HTERT RPE-1 (cell line): ENCODE results near the gene ATAD3C.

Experiments used
- in situ Hi-C: fragments of 300-500 bp; cut with MboI; formaldehyde crosslinking; loops from 4 replicates; pipeline ENCODE4 v1.14.3; 2020; ENCODE audit warnings: low sequenced_read_pairs

Gene ATAD3C

DNA sequence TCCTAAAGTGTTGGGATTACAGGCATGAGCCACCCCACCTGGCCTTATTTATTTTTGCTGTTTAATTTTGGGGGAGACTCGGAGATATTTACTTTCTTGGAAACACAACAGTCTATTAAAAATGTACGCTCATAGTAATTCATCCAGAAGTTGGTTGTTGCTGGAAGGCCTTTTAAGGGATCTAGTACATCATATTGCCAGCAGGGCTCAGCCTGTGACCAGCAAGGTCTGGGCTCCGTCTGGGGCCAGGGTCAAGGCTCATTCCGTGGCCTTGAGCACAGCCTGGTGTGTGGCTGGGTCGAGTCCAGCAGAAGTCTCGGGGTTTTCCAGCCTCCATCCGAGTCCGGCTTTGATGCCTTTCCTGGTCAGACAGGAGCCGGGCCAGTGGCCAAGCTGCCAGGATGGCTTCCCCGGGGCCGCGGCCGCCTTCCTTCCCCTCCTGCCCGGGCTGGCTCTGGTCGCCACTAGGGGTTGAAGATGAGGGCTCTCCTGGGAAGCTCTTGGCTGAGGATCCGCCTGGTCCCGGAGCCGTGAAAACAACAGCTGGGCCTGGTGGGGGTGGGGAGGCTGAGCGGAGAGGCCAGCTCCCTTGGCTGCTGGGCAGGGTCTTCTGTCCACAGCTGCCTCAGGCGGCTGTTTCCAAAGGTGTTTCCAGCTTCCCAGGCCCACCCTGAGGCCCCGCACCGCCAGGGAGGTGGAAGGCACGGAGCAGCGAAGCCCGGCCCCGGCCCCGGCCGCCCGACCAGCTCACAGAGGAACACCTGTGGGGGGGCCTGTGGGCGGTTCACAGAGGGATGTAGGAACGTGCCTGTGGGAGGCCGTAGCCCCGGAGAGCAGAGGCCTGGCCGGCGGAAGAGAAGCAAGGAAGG, 19.1 kb upstream of the ATAD3C start:
- in situ Hi-C loops, result no loop called here

DNA sequence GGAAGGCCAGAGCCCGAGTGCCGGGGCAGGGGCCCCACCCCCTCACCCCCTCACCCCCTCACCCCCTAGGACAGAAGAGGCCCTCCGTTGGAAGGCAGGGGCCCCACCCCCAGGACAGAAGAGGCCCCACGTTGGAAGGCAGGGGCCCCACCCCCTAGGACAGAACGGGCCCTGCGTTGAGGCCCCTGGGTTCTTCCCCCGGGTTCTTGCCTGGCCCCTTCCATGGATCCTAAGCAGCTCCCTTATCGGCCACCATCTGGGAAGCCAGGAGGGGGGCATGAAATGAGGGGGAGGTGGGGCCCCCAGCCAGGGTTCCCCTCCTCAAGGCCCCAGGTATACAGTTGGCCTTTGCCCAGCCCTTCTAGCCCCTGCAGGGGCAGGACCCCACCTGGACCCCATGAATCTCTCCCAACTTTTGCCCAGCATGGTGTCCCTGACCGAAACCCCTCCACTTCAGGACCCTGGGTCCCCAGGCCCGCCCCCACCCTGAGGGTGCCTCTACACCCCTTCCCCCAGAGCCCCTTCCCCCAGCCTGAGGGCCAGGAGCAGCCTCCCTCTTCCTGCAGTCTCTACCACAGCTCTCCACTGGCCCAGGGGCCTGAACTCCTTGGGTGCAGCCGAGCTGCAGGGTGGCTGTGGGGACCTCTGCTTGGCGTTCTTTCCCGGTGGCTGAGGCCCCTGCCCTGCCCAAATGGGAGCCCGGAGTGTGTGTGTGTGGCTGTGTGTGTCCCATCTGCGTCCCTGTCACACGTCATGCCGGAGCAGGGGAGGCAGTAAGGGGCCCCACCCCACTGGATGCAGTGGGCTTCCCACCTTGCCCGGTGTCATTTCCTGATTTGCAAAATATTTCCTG, 18.3 kb upstream of the ATAD3C start:
- in situ Hi-C loops, result no loop called here

- in situ Hi-C loops, result no loop called here
Measured at GRCh38 chr1:1431845-1432273, 17.6 kb upstream of the ATAD3C start.

DNA sequence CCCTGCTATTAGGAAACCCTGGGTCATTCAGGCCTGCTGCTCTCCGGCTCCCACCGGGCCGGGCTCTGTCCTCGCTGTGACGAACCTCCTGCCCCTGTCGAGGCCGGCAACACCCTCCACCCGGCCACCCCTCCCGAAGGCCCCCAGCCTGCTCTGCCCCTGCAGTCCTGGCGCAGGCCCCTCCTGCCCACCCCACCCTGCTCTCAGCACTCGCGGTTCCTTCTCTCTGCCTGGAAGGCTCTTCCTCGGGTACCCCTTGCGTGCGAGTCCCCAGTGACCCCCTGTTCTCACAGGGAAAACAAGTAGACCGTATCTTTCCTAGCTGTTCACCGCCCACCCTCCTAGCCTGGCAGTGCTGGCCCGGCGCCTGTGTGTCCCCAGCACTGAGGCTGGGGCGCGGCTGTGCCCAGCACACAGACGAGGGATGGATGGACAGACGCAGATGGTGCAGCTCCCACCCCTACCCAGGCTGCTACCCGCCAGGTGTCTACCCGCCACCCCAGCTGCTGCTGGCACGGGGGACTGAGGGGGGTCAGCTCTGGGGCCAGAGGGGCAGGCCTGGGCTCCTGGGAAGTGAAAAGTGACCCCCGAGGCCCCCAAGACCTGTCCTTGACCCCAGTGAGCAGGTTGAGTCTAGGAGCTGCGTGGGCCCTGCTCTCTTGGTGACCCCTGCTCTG, 17.1 kb upstream of the ATAD3C start:
- in situ Hi-C loops, result no loop called here

- in situ Hi-C loops, result no loop called here
Measured at GRCh38 chr1:1432951-1433803, 16.3 kb upstream of the ATAD3C start.

DNA sequence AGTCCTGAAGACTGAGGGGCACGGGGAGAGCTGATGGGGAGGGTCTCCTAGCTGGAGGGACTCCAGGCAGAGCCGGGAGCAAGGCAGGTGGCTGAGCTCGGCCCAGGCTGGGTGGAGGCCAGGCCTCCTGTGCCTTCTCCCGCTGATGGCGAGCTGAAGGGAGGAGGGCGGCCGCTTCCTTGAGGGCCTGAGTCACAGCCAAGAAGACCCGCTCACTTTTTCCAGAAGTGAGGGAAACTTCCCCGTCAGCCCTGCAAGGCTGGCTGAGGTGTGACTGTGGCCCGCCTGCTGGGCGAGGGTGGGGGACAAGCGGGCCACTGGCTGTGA, 15.7 kb upstream of the ATAD3C start:
- in situ Hi-C loops, result no loop called here

DNA sequence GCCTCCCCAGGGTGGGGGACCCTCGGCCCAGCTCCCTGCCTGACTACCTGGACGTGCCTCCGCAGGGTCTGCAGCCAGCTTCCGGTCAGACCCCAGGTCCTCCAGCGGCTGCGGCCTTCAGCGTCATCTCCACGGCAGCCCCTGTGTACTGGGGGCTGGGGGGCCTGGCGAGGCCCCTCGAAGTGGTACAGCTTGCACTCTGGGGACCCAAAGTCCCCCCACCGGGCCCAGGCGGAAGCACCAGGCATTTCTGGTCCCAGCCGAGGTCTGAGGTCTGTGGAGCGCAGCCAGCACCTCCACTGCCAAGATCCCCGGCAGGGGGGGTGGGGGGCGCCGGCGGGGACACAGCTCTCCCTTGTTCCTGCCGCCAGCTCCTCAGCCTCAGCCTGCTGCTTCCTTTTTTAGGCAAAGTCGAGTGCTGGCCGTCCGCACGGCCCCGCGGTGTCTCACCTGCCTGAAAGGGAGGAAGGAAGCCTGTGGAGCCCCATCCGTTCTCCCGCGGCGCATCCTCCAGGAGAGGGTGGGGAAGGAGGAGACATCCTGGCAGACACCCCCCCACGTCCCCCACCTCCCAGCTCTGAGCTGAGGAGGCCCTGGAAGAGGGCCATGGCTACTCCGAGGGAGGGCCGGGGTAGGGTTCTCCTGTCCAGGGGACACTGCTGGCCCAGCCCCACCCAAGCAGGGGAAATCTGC, 15.2 kb upstream of the ATAD3C start:
- in situ Hi-C loops, result no loop called here

DNA sequence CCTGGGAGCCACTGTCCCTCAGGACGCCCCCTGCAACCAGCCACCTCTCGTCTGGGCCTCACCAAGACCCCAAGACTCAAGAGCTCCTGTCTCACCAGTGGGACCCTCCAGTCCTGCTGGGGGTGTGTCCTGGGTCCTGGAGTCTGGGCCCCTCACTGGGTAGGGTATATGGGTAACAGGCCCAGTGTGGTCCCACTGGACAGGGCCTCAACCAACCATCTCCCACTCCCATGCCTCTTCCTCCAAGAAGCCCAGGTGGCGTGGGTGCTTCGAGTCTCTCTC, 14.7 kb upstream of the ATAD3C start:
- in situ Hi-C loops, result no loop called here

- in situ Hi-C loops, result no loop called here
Measured at GRCh38 chr1:1435106-1435903, 14.2 kb upstream of the ATAD3C start, which contains the start of gene VWA1. VWA1 (plus strand) TSS chr1:1435690; CDS start chr1:1435749, 59 bp downstream.

DNA sequence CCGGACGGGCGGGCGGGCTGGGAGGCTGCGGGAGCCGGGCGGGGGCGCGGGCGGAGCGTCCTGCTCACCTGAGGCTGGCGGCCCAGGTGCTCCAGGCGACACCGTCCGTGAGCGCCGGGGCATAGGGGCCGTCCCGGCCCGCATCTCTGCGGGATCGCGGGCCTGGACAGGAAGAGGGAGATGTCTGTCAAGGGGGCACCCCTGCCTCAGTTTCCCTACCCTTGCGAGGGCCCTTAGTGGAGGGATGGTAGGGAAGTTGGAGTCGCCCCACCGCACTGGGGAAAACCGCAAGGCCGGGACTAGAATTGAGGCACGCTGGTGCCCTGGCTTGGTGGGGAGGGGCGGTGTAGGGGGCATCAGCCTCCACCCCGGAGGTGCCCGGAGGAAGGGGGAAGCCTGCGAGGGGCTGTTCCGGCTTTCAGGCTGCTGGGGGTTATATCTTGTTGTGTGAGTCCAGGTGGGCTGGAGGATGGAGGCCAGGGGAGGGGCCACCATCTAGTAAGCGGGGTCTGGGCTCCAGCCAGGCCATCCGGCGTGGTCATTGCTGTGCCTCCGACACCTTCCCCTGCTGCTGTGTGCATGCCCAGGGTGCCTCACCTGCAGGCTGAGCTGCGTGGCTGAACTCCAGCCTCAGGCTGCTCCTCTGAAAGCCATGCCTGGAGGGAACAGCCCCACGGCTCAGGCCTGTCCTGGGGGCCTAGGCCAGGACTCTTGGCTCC, 13.4 kb upstream of the ATAD3C start:
- in situ Hi-C loops, result no loop called here

DNA sequence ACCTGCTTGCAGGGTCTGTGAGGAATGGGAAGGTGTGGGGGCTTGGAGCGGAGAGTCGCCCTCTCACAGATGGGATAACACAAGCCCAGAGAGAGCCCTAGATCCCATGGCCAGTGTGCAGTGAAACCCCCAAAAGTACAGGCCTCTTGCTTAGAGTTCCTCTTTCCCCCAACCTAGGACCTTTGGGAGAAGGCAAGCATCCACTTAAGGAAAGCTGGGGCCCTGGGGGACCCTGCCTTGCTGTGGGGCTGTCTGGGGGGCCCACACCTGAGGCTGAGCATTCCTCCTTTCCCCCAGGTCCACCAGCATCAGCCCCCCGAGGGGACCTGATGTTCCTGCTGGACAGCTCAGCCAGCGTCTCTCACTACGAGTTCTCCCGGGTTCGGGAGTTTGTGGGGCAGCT, 12.9 kb upstream of the ATAD3C start:
- in situ Hi-C loops, result no loop called here

GRCh38 chr1:1437033-1437903, 12.2 kb upstream of the ATAD3C start:
- in situ Hi-C loops, result no loop called here

DNA sequence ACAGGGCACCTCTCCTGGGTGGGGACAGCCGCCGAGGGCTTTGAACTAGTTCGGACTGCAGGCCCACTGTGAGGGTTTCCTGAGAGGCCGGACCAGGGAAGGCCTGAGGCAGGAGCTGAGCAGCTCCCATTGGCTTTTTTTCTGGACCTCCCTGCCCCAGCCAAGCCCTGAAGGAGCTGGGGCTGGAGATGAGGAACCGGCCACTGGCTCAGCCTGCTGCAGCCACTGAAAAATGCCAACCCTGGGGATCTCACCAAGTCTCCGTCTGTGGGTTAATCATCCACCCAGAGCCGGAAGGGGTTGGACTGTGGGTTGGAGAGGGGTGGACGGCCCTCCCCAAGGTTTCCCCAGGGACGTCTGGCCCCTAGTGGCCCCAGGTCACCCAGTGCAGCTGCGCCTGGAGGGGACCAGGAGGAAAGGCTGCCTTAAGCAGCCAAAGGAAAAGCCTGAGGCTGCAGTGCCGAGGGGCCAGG, 11.5 kb upstream of the ATAD3C start:
- in situ Hi-C loops, result no loop called here

DNA sequence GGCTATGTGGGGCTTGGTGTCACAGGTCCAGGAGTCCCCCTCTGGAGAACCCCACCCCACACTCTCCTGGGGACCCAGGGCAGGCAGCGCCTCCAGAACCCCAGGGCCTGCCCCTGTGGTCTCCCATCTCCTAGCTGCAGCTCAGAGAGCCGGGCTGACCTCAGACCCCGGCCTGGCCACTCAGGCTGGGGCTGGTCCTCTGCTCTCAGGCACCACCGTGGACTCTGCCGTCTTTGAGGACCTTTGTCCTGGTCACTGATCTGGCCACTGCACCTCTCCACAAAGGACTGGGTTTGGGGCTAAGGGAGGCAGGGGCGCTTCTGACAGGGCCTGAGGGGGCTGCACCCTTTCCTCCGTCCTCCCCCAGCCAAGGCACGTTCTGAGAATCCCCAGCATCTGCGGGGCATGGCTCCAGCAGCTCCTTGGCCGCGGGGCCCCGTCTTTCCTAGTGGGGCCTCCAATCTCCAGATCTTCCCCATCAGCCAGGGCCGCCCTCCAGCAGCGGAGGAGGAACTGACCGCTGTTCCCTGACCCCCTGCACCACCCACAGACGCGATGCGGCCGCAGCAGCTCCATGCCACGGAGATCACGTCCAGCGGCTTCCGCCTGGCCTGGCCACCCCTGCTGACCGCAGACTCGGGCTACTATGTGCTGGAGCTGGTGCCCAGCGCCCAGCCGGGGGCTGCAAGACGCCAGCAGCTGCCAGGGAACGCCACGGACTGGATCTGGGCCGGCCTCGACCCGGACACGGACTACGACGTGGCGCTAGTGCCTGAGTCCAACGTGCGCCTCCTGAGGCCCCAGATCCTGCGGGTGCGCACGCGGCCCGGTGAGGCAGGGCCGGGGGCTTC, 10.7 kb upstream of the ATAD3C start:
- in situ Hi-C loops, result no loop called here

DNA sequence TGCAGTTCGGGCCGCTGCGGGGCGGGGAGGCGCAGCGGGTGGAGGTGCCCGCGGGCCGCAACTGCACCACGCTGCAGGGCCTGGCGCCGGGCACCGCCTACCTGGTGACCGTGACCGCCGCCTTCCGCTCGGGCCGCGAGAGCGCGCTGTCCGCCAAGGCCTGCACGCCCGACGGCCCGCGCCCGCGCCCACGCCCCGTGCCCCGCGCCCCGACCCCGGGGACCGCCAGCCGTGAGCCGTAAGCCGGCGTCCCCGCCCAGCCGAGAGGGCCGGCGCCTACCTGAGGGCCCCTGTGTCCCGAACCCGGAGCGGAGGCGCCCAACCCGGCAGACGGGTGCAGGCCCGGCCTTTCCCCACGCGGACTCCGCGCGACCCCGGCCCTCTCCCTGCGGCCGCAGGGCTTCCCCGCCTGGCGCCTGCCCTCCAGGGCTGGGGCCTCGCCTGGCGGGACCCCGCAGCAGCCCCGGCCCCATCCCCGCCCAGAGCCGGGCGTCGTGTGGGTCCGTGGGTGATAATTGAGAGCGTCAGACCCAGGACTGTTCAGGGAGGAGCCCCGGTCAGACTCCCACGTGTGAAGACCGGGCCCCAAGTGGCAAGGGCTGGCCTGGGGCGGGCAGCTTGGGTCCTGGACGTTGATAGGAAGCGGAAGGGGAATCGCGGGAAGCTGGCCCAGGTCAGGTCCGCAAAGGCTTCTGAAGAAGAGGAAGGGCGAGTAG, 9.8 kb upstream of the ATAD3C start:
- in situ Hi-C loops, result no loop called here
